DND-41 (cell line): ENCODE measurements around the gene KRT83.

Experiments used
- ATAC-seq: fragments of 200-7000 bp; cut with Tn5 transposase; 3 replicates; pipeline ENCODE4 v1.9.1; 2021; ENCODE audit warnings: low read depth; ENCODE audit not compliant: insufficient read depth
- DNase-seq: peaks from one replicate; pipeline ENCODE4 v3.0.0-alpha.2; 2020
- H2AFZ ChIP-seq: 2 replicates; pipeline ENCODE4 v1.6.0; 2012; ENCODE audit warnings: low read depth, low read length
- H3K27ac ChIP-seq: 2 replicates; pipeline ENCODE4 v1.5.1; 2012; ENCODE audit warnings: low read length, inconsistent platforms
- H3K27me3 ChIP-seq: fragments of 200-600 bp; sonication (generic); 2 replicates; pipeline ENCODE4 v1.6.0; 2012; ENCODE audit warnings: low read length, mild to moderate bottlenecking, inconsistent platforms; ENCODE audit not compliant: insufficient read depth, poor library complexity
- H3K36me3 ChIP-seq: 2 replicates; pipeline ENCODE4 v1.5.1; 2012; ENCODE audit warnings: low read length, inconsistent platforms; ENCODE audit not compliant: insufficient read depth
- H3K4me1 ChIP-seq: 2 replicates; pipeline ENCODE4 v1.5.1; 2012; ENCODE audit warnings: mild to moderate bottlenecking, low read length; ENCODE audit not compliant: insufficient read depth
- H3K4me2 ChIP-seq: 2 replicates; pipeline ENCODE4 v1.6.0; 2012; ENCODE audit warnings: mild to moderate bottlenecking, moderate library complexity, low read length, inconsistent platforms; ENCODE audit not compliant: insufficient read depth
- H3K4me3 ChIP-seq, 2 experiments: fragments of 200-600 bp in 1 of 2; shearing (Covaris generic) in 1 of 2; 2 replicates each; pipeline ENCODE4 v1.5.1; 2012 to 2016; ENCODE audit warnings: inconsistent platforms in 2 of 2, low read length in 2 of 2, mild to moderate bottlenecking in 2 of 2, low read depth in 1 of 2, moderate library complexity in 1 of 2
- H3K79me2 ChIP-seq: 2 replicates; pipeline ENCODE4 v1.6.0; 2012; ENCODE audit warnings: low read length, inconsistent platforms; ENCODE audit not compliant: insufficient read depth
- H3K9ac ChIP-seq: 2 replicates; pipeline ENCODE4 v1.6.0; 2012; ENCODE audit warnings: low read depth, mild to moderate bottlenecking, inconsistent platforms, low read length, moderate library complexity
- H3K9me3 ChIP-seq: 2 replicates; pipeline ENCODE4 v1.5.1; 2012; ENCODE audit warnings: low read length, moderate library complexity, mild to moderate bottlenecking, inconsistent platforms; ENCODE audit not compliant: insufficient read depth, severe bottlenecking
- H4K20me1 ChIP-seq: 2 replicates; pipeline ENCODE4 v1.6.0; 2012; ENCODE audit warnings: low read length; ENCODE audit not compliant: insufficient read depth
- CTCF ChIP-seq: IDR thresholded peaks from 2 replicates; pipeline ENCODE4 v1.5.1; 2012; ENCODE audit warnings: borderline replicate concordance, low read length, moderate library complexity, mild to moderate bottlenecking; ENCODE audit not compliant: poor library complexity, severe bottlenecking; ENCODE audit errors: extremely low read depth
- EZH2 ChIP-seq: IDR thresholded peaks from 3 replicates; pipeline ENCODE4 v1.6.1; 2012; ENCODE audit warnings: borderline replicate concordance, low read depth, mild to moderate bottlenecking, moderate library complexity, low read length, inconsistent platforms; ENCODE audit not compliant: severe bottlenecking

The KRT83 gene

GRCh38 chr12:52358575-52359350 is 37.6 kb upstream of the KRT83 start:
- Histone ChIP-seq H4K20me1 (no peaks in the 10 kb centered on the region; the same call in 1 of the 2 replicates), H2AFZ (no peak overlapping the region), H3K4me3 (no peak overlapping the region), H3K9ac (no peak overlapping the region), H3K9me3 (no peaks in the 10 kb centered on the region), H3K4me1 (peaks cover 10% of the 10 kb centered on the region; the same call in 1 of the 2 replicates), H3K4me2 (no peak overlapping the region), H3K27me3 (no peaks in the 10 kb centered on the region), H3K79me2 (no peaks in the 10 kb centered on the region), H3K36me3 (no peaks in the 10 kb centered on the region), H3K27ac (no peak overlapping the region)
- TF ChIP-seq EZH2 (no peak), CTCF (peak; percentile 34)
- peak; percentile 93 for ATAC-seq
- DNase-seq, result peak; percentile 34

DNA sequence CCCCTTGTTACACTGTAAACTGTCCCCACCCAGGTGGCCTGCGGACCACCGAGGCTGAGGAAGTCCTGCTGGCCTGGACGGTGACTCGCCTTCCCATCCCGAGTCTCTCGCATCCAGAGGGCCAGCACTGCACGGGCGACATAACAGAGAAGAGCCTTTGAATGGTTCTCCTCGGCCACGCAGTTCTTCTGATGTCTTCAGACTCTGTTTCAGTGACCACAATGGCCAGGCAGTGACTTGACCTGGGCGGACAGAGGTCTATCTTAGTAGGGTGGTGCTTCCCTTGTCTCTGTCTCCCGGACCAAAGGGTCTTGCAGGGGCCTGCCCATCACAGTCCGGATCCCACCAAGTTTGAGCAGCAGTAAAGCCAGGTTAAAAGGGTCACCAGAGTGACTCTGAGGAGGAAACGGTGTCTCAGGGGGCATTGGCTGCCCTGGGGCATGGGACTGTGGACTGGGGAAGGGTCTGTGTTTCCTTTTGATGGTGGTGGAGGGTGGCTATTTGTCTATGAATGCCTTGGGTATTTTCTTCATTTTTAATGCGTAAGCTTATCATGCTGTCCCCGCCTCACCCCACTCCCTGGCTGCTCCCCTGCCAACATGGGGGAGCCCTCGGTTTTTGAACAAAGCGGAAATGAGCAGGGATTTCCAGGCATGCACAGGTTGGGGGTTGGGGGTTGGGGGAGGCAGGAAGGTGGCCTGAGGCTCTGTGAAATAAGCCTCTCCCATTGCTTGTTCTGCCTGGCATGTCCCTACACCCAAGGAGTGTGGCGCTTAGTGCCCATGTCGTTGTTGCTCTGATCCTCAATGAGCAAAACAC is 35.8 kb upstream of the KRT83 start:
- DNase-seq, result no peak
- no peaks in the 10 kb centered on the region for H3K9me3 ChIP-seq
- no peaks in the 10 kb centered on the region for H3K79me2 ChIP-seq
- H3K36me3 ChIP-seq, result no peaks in the 10 kb centered on the region
- peaks cover 10% of the 10 kb centered on the region; the same call in 1 of the 2 replicates for H3K4me1 ChIP-seq
- no peak overlapping the region for H2AFZ ChIP-seq
- no peak overlapping the region for H3K4me2 ChIP-seq
- TF ChIP-seq EZH2 (no peak), CTCF (no peak)
- H4K20me1 ChIP-seq, result no peaks in the 10 kb centered on the region; the same call in 1 of the 2 replicates
- H3K27ac ChIP-seq, result no peak overlapping the region
- H3K4me3 ChIP-seq, result no peak overlapping the region
- H3K27me3 ChIP-seq, result no peaks in the 10 kb centered on the region
- no peak overlapping the region for H3K9ac ChIP-seq
- ATAC-seq, result no peak

DNA sequence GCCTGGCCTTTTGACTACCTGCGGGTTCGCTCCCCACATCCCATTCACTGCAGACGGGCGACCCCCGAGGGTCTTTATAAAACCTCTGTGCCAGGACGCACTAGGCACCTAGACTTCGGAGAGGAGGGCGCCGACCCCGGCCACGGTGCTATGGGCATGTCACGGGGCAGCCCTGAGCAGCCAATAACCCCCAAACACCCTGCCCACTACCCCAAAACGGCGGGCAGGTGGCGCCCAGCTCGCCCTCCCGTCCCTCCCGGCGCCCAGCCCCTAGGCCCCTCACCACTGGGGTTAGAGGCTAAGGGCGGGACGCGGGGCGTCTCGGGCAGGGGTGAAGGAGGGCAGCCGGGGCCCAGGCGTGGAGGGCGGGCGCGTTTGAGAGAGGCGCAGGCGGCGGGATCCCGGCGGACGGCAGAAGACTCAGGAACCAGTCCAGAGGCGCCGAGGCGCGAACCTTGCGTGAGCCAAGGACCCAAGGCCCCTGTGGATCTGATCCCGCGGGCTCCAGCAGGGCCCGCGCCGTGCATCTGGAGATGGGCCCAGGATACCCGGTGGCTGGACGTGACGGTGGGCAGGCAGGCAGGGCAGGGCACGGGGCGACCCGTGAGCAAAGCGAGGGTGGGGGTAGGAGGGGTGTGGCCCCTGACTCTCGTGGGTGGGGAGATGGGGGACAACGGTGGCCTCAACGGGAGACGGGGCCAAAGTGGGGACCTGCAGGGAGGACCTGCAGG is 35.0 kb upstream of the KRT83 start:
- TF ChIP-seq EZH2 (no peak), CTCF (no peak)
- Histone ChIP-seq H4K20me1 (no peaks in the 10 kb centered on the region; the same call in 1 of the 2 replicates), H3K4me1 (peaks cover 13% of the 10 kb centered on the region; the same call in 1 of the 2 replicates), H3K27ac (no peak overlapping the region), H3K36me3 (no peaks in the 10 kb centered on the region), H2AFZ (no peak overlapping the region), H3K9ac (no peak overlapping the region), H3K4me2 (no peak overlapping the region), H3K27me3 (peaks cover 2% of the 10 kb centered on the region), H3K4me3 (no peak overlapping the region), H3K79me2 (no peaks in the 10 kb centered on the region), H3K9me3 (no peaks in the 10 kb centered on the region)
- no peak for DNase-seq
- ATAC-seq, result no peak
